ENCODE results near the gene SH3BP1. TPM values are rescaled to one million over a fixed set of nuclear protein-coding genes. Genes with fewer than 3 reads are reported as not detected.

SH3BP1 gene
- total and polyA plus RNA-seq, 2 of the 8 experiments (the other 6 are each of a cell fraction or from before 2014, with no cell fraction given) = 23.9 to 40.3 TPM

DNA sequence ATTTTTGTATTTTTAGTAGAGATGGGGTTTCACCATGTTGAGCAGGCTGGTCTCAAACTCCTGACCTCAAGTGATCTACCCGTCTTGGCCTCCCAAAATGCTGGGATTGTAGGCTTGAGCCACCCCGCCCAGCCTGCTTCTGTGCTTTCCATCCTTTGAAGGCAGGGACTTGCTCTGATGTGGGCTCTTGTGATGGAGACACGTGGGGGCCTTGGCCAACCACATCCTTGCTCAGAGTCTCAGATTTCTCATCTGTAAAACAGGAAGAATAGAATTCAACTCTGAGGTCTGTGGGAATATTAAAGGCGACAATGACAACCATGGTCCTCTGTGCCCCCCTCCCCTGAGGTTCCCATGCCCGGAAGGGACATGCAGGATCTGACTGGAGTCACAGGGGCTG is 34.6 kb upstream of the SH3BP1 start:
- FAIRE-seq = no peak
- POLR2A ChIA-PET (ENCODE audit: partially characterized antibody) = interaction anchor here (2.0 kb wide), 1 partner anchor 32 kb away, joined by 5 read pairs; no protein-coding TSS in a partner anchor

More for the DNA sequence above, 34.6 kb upstream of the SH3BP1 start:
- no peak overlapping the region for H2AK5ac ChIP-seq (ENCODE audit: low read depth, low read length)
- H3K23me2 ChIP-seq (ENCODE audit: low read depth, low read length) = peaks cover 13% of the 10 kb centered on the region
- no peak overlapping the region for H4K91ac ChIP-seq (replicated peaks; ENCODE audit: insufficient read length, low read length)
- H3K14ac ChIP-seq (ENCODE audit: insufficient read length) = no peak overlapping the region
- no peak for TF ChIP-seq SP4 (IDR thresholded peaks at IDR 0.05; ENCODE audit: low read length)
- TF ChIP-seq POLR2AphosphoS5 (IDR thresholded peaks at IDR 0.05; ENCODE audit: low read depth, low read length) = no peak
- TF ChIP-seq TAF7 (optimal IDR thresholded peaks at IDR 0.05; ENCODE audit: borderline replicate concordance, low read depth, low read length) = no peak
- TF ChIP-seq, protein P1, sequence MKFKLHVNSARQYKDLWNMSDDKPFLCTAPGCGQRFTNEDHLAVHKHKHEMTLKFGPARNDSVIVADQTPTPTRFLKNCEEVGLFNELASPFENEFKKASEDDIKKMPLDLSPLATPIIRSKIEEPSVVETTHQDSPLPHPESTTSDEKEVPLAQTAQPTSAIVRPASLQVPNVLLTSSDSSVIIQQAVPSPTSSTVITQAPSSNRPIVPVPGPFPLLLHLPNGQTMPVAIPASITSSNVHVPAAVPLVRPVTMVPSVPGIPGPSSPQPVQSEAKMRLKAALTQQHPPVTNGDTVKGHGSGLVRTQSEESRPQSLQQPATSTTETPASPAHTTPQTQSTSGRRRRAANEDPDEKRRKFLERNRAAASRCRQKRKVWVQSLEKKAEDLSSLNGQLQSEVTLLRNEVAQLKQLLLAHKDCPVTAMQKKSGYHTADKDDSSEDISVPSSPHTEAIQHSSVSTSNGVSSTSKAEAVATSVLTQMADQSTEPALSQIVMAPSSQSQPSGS (IDR thresholded peaks at IDR 0.05; ENCODE audit: low read length) = no peak
- TF ChIP-seq BRCA1 (IDR thresholded peaks at IDR 0.05; ENCODE audit: low read depth, low read length) = no peak
- TF ChIP-seq EP300 (IDR thresholded peaks at IDR 0.05; ENCODE audit: borderline replicate concordance in 1 of 2, low read depth in 2 of 2, low read length in 2 of 2) = no peak
- TF ChIP-seq RFX5 (IDR thresholded peaks at IDR 0.05; ENCODE audit: borderline replicate concordance, low read depth, low read length) = no peak
- H4K20me1 ChIP-seq (replicated peaks in 1 of 2; ENCODE audit: control insufficient read depth in 1 of 2, insufficient read depth in 2 of 2, low read length in 2 of 2) = no peaks in the 10 kb centered on the region
- H3K4me1 ChIP-seq (replicated peaks in 1 of 4; ENCODE audit: control insufficient read depth in 3 of 4, insufficient read depth in 4 of 4, low read length in 3 of 4) = peaks cover 0 to 12% (median 8%) of the 10 kb centered on the region in 4 experiments
- H3K23ac ChIP-seq (ENCODE audit: insufficient read length) = no peak overlapping the region
- no peaks in the 10 kb centered on the region for H3K27me3 ChIP-seq (replicated peaks in 1 of 4; ENCODE audit: control insufficient read depth in 3 of 4, extremely low read depth in 1 of 4, insufficient read depth in 3 of 4, low read length in 3 of 4)
- no peaks in the 10 kb centered on the region for H3K9me3 ChIP-seq (ENCODE audit: insufficient read depth in 2 of 2, low read depth in 1 of 2, low read length in 1 of 2)
- no peak overlapping the region for H4K5ac ChIP-seq (ENCODE audit: insufficient read length, low read depth, low read length)
- H3K9ac ChIP-seq (replicated peaks in 1 of 4; ENCODE audit: extremely low read depth in 1 of 4, low read depth in 3 of 4, low read length in 3 of 4) = no peak overlapping the region
- CTCF ChIA-PET (ENCODE audit: partially characterized antibody) = interaction anchor here (1.0 to 4.5 kb wide), 7 partner anchors 10 to 60 kb away, joined by 3 to 35 read pairs (median 13); partner anchors contain the start of gene SH3BP1
- H3K4me2 ChIP-seq (ENCODE audit: insufficient read depth in 1 of 2, low read depth in 2 of 2, low read length in 2 of 2) = no peak overlapping the region
- no peak overlapping the region for H2BK15ac ChIP-seq (ENCODE audit: low read length)
- H3K56ac ChIP-seq (replicated peaks; ENCODE audit: insufficient read length, low read depth, low read length) = no peak overlapping the region
- no peaks in the 10 kb centered on the region for H3K36me3 ChIP-seq (ENCODE audit: control insufficient read depth in 2 of 4, insufficient read depth in 4 of 4, low read length in 3 of 4)
- H2BK5ac ChIP-seq (ENCODE audit: low read depth, low read length) = no peak overlapping the region
- no peak overlapping the region for H2BK20ac ChIP-seq (ENCODE audit: low read length)
- no peak overlapping the region for H3K4ac ChIP-seq (replicated peaks; ENCODE audit: insufficient read length, low read depth, low read length)
- H3K18ac ChIP-seq (ENCODE audit: extremely low read depth, low read length) = no peak overlapping the region
- H3K4me3 ChIP-seq (ENCODE audit: extremely low read depth in 1 of 4, insufficient read depth in 2 of 4, low read depth in 3 of 4, low read length in 4 of 4) = no peak overlapping the region
- DNase-seq (ENCODE audit: low read depth in 1 of 2, low spot score in 2 of 2) = no peak
- H3K79me1 ChIP-seq (ENCODE audit: low read depth, low read length) = no peaks in the 10 kb centered on the region
- H2AFZ ChIP-seq (ENCODE audit: low read length) = no peak overlapping the region
- no peak overlapping the region for H4K8ac ChIP-seq (ENCODE audit: extremely low read depth, insufficient read depth, low read length)
- H2BK120ac ChIP-seq (replicated peaks; ENCODE audit: low read depth, low read length) = no peak overlapping the region
- H2BK12ac ChIP-seq (ENCODE audit: low read depth, low read length) = no peak overlapping the region
- WGBS, 2 experiments (ENCODE audit: extremely low coverage in 1 of 2, insufficient coverage in 1 of 2, insufficient read length in 1 of 2, insufficient replicate concordance in 2 of 2, low coverage in 1 of 2, low lambda C conversion rate in 2 of 2, missing lambda C conversion rate in 1 of 2) = 91% methylated on average over 5 of the region's 5 CpGs; no CpG with 5 or more reads in 1 of the 2 experiments
- H3K27ac ChIP-seq (ENCODE audit: low read depth, low read length) = no peak overlapping the region
- peaks cover 0 to 6% of the 10 kb centered on the region in 2 experiments; a peak in 1 of 4 replicates for H3K79me2 ChIP-seq (ENCODE audit: control insufficient read depth in 1 of 2, insufficient read depth in 2 of 2, low read length in 2 of 2)

Data from H1 (cell line).